LoVo (cell line): ENCODE data around the gene OXT.

Experiments used
- DNase-seq: peaks from one replicate; pipeline ENCODE4 v3.0.0-alpha.2; 2016; ENCODE audit warnings: low spot score

Gene OXT

GRCh38 chr20:3084283-3084985 lies 13.0 kb downstream of the OXT start, which contains the start of gene AVP:
AVP (minus strand) TSS chr20:3084724; CDS start chr20:3084674, 50 bp downstream.
- DNase-seq, result no peak

- no peak for DNase-seq
Measured at GRCh38 chr20:3084986-3085360, 13.6 kb downstream of the OXT start.

GRCh38 chr20:3085571-3086072 lies 14.2 kb downstream of the OXT start:
- DNase-seq, result no peak

- no peak for DNase-seq
Measured at GRCh38 chr20:3088031-3088430, 16.6 kb downstream of the OXT start.

- no peak for DNase-seq
Measured at GRCh38 chr20:3090565-3090964, 19.1 kb downstream of the OXT start.

GRCh38 chr20:3092611-3093379 lies 21.4 kb downstream of the OXT start:
- no peak for DNase-seq

- no peak for DNase-seq
Measured at GRCh38 chr20:3093861-3094361, 22.5 kb downstream of the OXT start.

- DNase-seq, result no peak
Measured at GRCh38 chr20:3094848-3095629, 23.6 kb downstream of the OXT start.

GRCh38 chr20:3100480-3100879 lies 29.1 kb downstream of the OXT start:
- no peak for DNase-seq

GRCh38 chr20:3101251-3101650 lies 29.8 kb downstream of the OXT start:
- no peak for DNase-seq

GRCh38 chr20:3101737-3102574 lies 30.5 kb downstream of the OXT start:
- DNase-seq, result no peak

- no peak for DNase-seq
Measured at GRCh38 chr20:3102575-3103368, 31.4 kb downstream of the OXT start.

- no peak for DNase-seq
Measured at GRCh38 chr20:3103369-3104032, 32.1 kb downstream of the OXT start.

- DNase-seq, result no peak
Measured at GRCh38 chr20:3105256-3106137, 34.1 kb downstream of the OXT start.

- no peak for DNase-seq
Measured at GRCh38 chr20:3106185-3106584, 34.8 kb downstream of the OXT start.

- DNase-seq, result no peak
Measured at GRCh38 chr20:3106658-3107463, 35.4 kb downstream of the OXT start.

GRCh38 chr20:3107464-3108025 lies 36.1 kb downstream of the OXT start:
- DNase-seq, result no peak
